ENCODE data around the gene ATXN7. TPM values are rescaled to one million over a fixed set of nuclear protein-coding genes. Genes with fewer than 3 reads are reported as not detected.

ATXN7 gene
- total RNA-seq, 1 experiment from 2014 or later = 3.6 TPM

DNA sequence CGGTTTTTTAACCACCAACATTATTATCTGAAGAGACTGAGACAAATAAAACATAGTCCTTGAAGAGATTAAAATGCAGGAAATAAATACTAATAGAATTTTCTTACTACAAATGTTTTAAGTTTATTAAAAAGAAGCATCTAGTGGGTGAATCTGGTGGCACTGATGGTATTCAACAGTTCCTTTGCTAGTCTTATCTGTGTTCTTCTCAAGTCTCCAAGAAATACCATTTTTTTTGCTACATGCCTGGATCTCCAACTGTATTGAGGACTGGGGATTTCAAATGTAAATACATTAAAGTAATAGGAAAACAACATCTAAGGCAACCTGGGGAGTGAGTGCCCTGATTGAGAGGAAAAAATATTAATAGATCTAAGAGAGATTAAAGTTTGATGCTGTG is 22.0 kb upstream of the ATXN7 start:
- no peak overlapping the region for H2AFZ ChIP-seq (ENCODE audit: low read length)
- BruUV-seq (replicated peaks) = no TSS peak
- POLR2A ChIA-PET (ENCODE audit: unreplicated experiment) = no interaction called here
- H3K36me3 ChIP-seq (ENCODE audit: low read depth, low read length) = no peaks in the 10 kb centered on the region
- no peaks in the 10 kb centered on the region for H3K79me2 ChIP-seq (ENCODE audit: low read length)
- no peak for ATAC-seq
- no peak for TF ChIP-seq EZH2phosphoT487 (IDR thresholded peaks at IDR 0.05; ENCODE audit: borderline replicate concordance, low read length)
- TF ChIP-seq, protein P1, sequence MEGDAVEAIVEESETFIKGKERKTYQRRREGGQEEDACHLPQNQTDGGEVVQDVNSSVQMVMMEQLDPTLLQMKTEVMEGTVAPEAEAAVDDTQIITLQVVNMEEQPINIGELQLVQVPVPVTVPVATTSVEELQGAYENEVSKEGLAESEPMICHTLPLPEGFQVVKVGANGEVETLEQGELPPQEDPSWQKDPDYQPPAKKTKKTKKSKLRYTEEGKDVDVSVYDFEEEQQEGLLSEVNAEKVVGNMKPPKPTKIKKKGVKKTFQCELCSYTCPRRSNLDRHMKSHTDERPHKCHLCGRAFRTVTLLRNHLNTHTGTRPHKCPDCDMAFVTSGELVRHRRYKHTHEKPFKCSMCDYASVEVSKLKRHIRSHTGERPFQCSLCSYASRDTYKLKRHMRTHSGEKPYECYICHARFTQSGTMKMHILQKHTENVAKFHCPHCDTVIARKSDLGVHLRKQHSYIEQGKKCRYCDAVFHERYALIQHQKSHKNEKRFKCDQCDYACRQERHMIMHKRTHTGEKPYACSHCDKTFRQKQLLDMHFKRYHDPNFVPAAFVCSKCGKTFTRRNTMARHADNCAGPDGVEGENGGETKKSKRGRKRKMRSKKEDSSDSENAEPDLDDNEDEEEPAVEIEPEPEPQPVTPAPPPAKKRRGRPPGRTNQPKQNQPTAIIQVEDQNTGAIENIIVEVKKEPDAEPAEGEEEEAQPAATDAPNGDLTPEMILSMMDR (conservative IDR thresholded peaks at IDR 0.05; ENCODE audit: low read depth, low read length) = no peak
- no peak for TF ChIP-seq EZH2 (IDR thresholded peaks at IDR 0.05; ENCODE audit: low read length, unreplicated experiment)
- no peak overlapping the region for H3K4me3 ChIP-seq (ENCODE audit: low read length)
- H3K27ac ChIP-seq (ENCODE audit: low read length) = no peak overlapping the region
- H3F3A ChIP-seq (ENCODE audit: low read length, unreplicated experiment) = no peaks in the 10 kb centered on the region
- CTCF ChIA-PET = no interaction called here
- DNase-seq = no peak
- H3K4me1 ChIP-seq (ENCODE audit: insufficient read depth, low read length) = no peaks in the 10 kb centered on the region
- H3K27me3 ChIP-seq (ENCODE audit: low read length) = no peaks in the 10 kb centered on the region
- no peaks in the 10 kb centered on the region for H3K9me3 ChIP-seq (ENCODE audit: low read length)
- no peaks in the 10 kb centered on the region for H4K20me1 ChIP-seq (ENCODE audit: low read length)
- no peak overlapping the region for H3K9ac ChIP-seq (ENCODE audit: low read length)
- intact Hi-C loops (cut with micrococcal nuclease) = no loop called here
- H3K9me2 ChIP-seq (replicated peaks; ENCODE audit: low read length) = no peaks in the 10 kb centered on the region
- no peak overlapping the region for H3K4me2 ChIP-seq (ENCODE audit: low read length)

DNA sequence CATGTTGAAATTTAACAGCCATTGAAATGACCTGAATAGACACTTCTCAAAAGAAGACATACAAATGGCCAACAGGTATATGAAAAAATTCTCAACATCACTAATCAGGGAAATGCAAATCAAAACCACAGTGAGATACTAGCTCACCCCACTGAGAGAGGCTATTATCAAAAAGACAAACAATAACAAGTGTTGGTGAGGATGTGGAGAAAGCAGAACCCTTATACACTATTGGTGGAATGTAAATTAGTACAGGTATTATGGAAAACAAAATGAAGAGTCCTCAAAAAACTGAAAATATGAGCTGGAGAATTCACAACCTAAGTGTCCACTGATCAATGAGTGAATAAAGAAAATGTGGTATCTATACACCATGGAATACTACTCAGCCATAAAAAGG is 21.5 kb upstream of the ATXN7 start:
- TF ChIP-seq, protein P1 (conservative IDR thresholded peaks at IDR 0.05; ENCODE audit: low read depth, low read length) = no peak
- TF ChIP-seq EZH2phosphoT487 (IDR thresholded peaks at IDR 0.05; ENCODE audit: borderline replicate concordance, low read length) = no peak
- TF ChIP-seq EZH2 (IDR thresholded peaks at IDR 0.05; ENCODE audit: low read length, unreplicated experiment) = no peak
- H3F3A ChIP-seq (ENCODE audit: low read length, unreplicated experiment) = no peaks in the 10 kb centered on the region
- no peaks in the 10 kb centered on the region for H3K9me2 ChIP-seq (replicated peaks; ENCODE audit: low read length)
- no peaks in the 10 kb centered on the region for H3K9me3 ChIP-seq (ENCODE audit: low read length)
- CTCF ChIA-PET = no interaction called here
- no peak overlapping the region for H3K4me3 ChIP-seq (ENCODE audit: low read length)
- POLR2A ChIA-PET (ENCODE audit: unreplicated experiment) = no interaction called here
- no peak overlapping the region for H3K4me2 ChIP-seq (ENCODE audit: low read length)
- BruUV-seq (replicated peaks) = no TSS peak
- H3K4me1 ChIP-seq (ENCODE audit: insufficient read depth, low read length) = no peaks in the 10 kb centered on the region
- no peaks in the 10 kb centered on the region for H3K79me2 ChIP-seq (ENCODE audit: low read length)
- H2AFZ ChIP-seq (ENCODE audit: low read length) = no peak overlapping the region
- intact Hi-C loops (cut with micrococcal nuclease) = no loop called here
- H4K20me1 ChIP-seq (ENCODE audit: low read length) = no peaks in the 10 kb centered on the region
- no peak overlapping the region for H3K27ac ChIP-seq (ENCODE audit: low read length)
- no peaks in the 10 kb centered on the region for H3K27me3 ChIP-seq (ENCODE audit: low read length)
- DNase-seq (no peak), ATAC-seq (no peak)
- H3K9ac ChIP-seq (ENCODE audit: low read length) = no peak overlapping the region
- no peaks in the 10 kb centered on the region for H3K36me3 ChIP-seq (ENCODE audit: low read depth, low read length)

DNA sequence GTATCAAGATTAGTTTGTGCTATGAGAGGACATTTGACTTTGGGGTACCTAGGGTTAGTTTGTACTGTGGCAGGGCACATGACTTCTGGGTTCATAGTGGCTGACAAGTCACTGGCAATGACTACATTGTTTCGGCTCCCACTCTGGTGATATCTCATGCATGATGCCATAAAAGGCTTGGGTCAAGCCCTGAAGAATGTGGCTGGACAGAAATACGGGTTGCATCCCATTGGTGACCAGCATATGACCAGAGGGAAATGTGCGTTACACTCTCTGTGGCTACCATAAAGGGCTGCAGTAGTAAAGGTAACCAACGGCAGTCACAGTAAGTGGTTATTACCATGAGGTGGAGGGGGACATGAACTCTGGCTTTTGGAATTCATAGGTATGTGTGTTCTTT is 18.5 kb upstream of the ATXN7 start:
- TF ChIP-seq EZH2phosphoT487 (IDR thresholded peaks at IDR 0.05; ENCODE audit: borderline replicate concordance, low read length) (no peak), EZH2 (IDR thresholded peaks at IDR 0.05; ENCODE audit: low read length, unreplicated experiment) (no peak)
- TF ChIP-seq, protein P1 (conservative IDR thresholded peaks at IDR 0.05; ENCODE audit: low read depth, low read length) = no peak
- Histone ChIP-seq H3K9ac (ENCODE audit: low read length) (no peak overlapping the region), H3K27me3 (ENCODE audit: low read length) (no peaks in the 10 kb centered on the region), H2AFZ (ENCODE audit: low read length) (no peak overlapping the region), H3F3A (ENCODE audit: low read length, unreplicated experiment) (no peaks in the 10 kb centered on the region), H4K20me1 (ENCODE audit: low read length) (no peaks in the 10 kb centered on the region), H3K36me3 (ENCODE audit: low read depth, low read length) (no peaks in the 10 kb centered on the region), H3K79me2 (ENCODE audit: low read length) (no peaks in the 10 kb centered on the region), H3K4me1 (ENCODE audit: insufficient read depth, low read length) (no peaks in the 10 kb centered on the region), H3K9me2 (replicated peaks; ENCODE audit: low read length) (no peaks in the 10 kb centered on the region), H3K27ac (ENCODE audit: low read length) (no peak overlapping the region), H3K9me3 (ENCODE audit: low read length) (no peaks in the 10 kb centered on the region), H3K4me3 (ENCODE audit: low read length) (no peak overlapping the region), H3K4me2 (ENCODE audit: low read length) (no peak overlapping the region)
- intact Hi-C loops (cut with micrococcal nuclease) = no loop called here
- ATAC-seq (no peak), DNase-seq (no peak)
- no TSS peak for BruUV-seq (replicated peaks)
- ChIA-PET CTCF (no interaction called here), POLR2A (ENCODE audit: unreplicated experiment) (no interaction called here)
